Hepatocyte (in vitro differentiated cells): ENCODE data around the gene OR10G3. TPM values are rescaled to one million over a fixed set of nuclear protein-coding genes. Genes with fewer than 3 reads are reported as not detected.
"Not testable (repeated sequence)": the region's sequence is repeated elsewhere in the genome, so short reads cannot be mapped to it uniquely, and the experiment has no call there.

Experiments
- DNase-seq: peaks from one replicate; pipeline ENCODE4 v3.0.0-alpha.2; 2016; ENCODE audit warnings: low spot score
- H2AFZ ChIP-seq: fragments of 200-600 bp; sonication (generic); 2 replicates; pipeline ENCODE4 v1.6.0; 2016; ENCODE audit warnings: antibody characterized with exemption, mild to moderate bottlenecking
- H3K27ac ChIP-seq: fragments of 200-600 bp; sonication (generic); 2 replicates; pipeline ENCODE4 v1.5.1; 2016; ENCODE audit warnings: mild to moderate bottlenecking
- H3K27me3 ChIP-seq: fragments of 200-600 bp; sonication (generic); 2 replicates; pipeline ENCODE4 v1.6.1; 2016
- H3K36me3 ChIP-seq: fragments of 200-600 bp; sonication (generic); replicated peaks from 2 replicates; pipeline ENCODE4 v1.5.1; 2016; ENCODE audit warnings: low read depth; ENCODE audit not compliant: insufficient read depth
- H3K4me1 ChIP-seq: fragments of 200-600 bp; sonication (generic); 2 replicates; pipeline ENCODE4 v1.5.1; 2016; ENCODE audit warnings: mild to moderate bottlenecking, moderate library complexity; ENCODE audit not compliant: insufficient read depth
- H3K4me2 ChIP-seq: fragments of 200-600 bp; sonication (generic); 2 replicates; pipeline ENCODE4 v1.6.0; 2016
- H3K4me3 ChIP-seq: fragments of 200-600 bp; sonication (generic); 2 replicates; pipeline ENCODE4 v1.5.1; 2016; ENCODE audit warnings: mild to moderate bottlenecking
- H3K79me2 ChIP-seq: fragments of 200-600 bp; sonication (generic); 2 replicates; pipeline ENCODE4 v1.6.0; 2017; ENCODE audit warnings: mild to moderate bottlenecking
- H3K9me2 ChIP-seq: fragments of 200-600 bp; sonication (generic); replicated peaks from 2 replicates; pipeline ENCODE4 v1.6.0; 2017; ENCODE audit warnings: mild to moderate bottlenecking; ENCODE audit not compliant: insufficient read depth
- H3K9me3 ChIP-seq: fragments of 200-600 bp; sonication (generic); 2 replicates; pipeline ENCODE4 v1.5.1; 2016; ENCODE audit warnings: low read depth, mild to moderate bottlenecking
- H4K20me1 ChIP-seq: fragments of 200-600 bp; sonication (generic); 2 replicates; pipeline ENCODE4 v1.6.0; 2016; ENCODE audit warnings: mild to moderate bottlenecking; ENCODE audit not compliant: insufficient read depth, poor library complexity, severe bottlenecking
- EZH2 ChIP-seq: fragments of 200-600 bp; sonication (generic); IDR thresholded peaks from 2 replicates; pipeline ENCODE4 v1.6.1; 2016; ENCODE audit warnings: antibody characterized with exemption, mild to moderate bottlenecking, borderline replicate concordance
- EZH2phosphoT487 ChIP-seq: fragments of 200-600 bp; sonication (generic); IDR thresholded peaks from one replicate; pipeline ENCODE4 v1.6.1; 2018; ENCODE audit warnings: antibody characterized with exemption, mild to moderate bottlenecking, low read depth, moderate library complexity; ENCODE audit not compliant: unreplicated experiment, severe bottlenecking
- WGBS: methylation state at CpG from one replicate; pipeline ENCODE4 v1.1.6; 2016; ENCODE audit warnings: low lambda C conversion rate; ENCODE audit errors: missing lambda C conversion rate; 5-methylcytosine and 5-hydroxymethylcytosine counted together
- polyA plus RNA-seq: library from polyadenylated mRNA; unstranded; fragments of >200 nt; fragmentation: Nextera tagmentation; extraction: Ambion mirVana; gene quantifications from 2 replicates; pipeline ENCODE4 v1.2.1, GENCODE V29; 2016
- total RNA-seq: library from RNA; depleted of rRNA; stranded (reverse); fragments of >200 nt; gene quantifications from 2 replicates; pipeline ENCODE4 v1.2.3, GENCODE V29; 2014
- TF ChIP-seq, protein P1 (sequence below): fragments of 200-600 bp; sonication (generic); IDR thresholded peaks from 2 replicates; pipeline ENCODE4 v1.5.1; 2016; ENCODE audit warnings: antibody characterized with exemption, mild to moderate bottlenecking; ENCODE audit not compliant: poor library complexity

Gene OR10G3
- total and polyA plus RNA-seq, 2 experiments from 2014 or later, result not detected

DNA sequence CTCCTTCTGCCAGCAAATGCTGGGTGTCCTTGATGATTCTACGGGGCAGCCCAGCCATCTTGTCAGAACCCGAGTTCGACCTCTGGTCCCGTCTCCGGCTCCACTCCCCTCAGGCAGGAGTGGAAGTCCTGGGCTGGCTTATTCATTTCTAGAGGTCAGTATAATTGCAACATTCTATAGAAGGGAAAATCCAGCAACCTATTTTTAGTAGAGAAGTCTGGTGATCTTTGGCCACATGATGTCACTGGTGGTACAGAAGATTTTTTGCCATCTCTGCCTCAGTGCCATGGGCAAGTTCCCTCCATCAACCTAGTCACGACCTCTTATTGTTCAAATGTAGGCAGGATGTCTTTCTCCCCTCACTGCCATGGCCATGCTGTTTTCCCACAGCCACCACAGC, 32.4 kb upstream of the OR10G3 start:
- 79% methylated on average over 6 of the region's 6 CpGs for WGBS
- no peak overlapping the region for H2AFZ ChIP-seq

DNA sequence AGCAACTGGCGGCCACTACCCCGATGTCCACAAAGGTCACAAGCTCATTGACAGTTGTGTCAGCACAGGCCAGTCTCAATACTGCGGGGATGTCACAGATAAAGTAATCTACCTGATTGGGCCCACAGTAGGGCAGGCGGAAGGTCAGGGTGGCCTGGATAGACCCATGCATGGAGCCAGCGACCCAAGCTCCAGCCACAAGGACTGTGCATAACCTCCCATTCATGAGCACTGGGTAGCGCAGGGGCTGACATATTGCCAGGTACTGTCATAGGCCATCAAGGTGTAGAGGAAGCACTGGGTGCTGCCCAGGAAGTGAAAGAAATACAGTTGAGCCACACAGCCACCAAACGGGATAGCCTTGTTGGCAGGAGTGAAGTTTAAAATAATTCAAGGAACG, 22.3 kb upstream of the OR10G3 start:
- not testable (repeated sequence) for H3K4me2 ChIP-seq, H3K9me3 ChIP-seq, H3K9me2 ChIP-seq, H3K27me3 ChIP-seq, H3K4me3 ChIP-seq, H3K27ac ChIP-seq, H3K36me3 ChIP-seq, DNase-seq, H2AFZ ChIP-seq, H4K20me1 ChIP-seq, H3K4me1 ChIP-seq, H3K79me2 ChIP-seq
- WGBS, result 92% methylated on average over 7 of the region's 8 CpGs

More for the DNA sequence above, 32.4 kb upstream of the OR10G3 start:
- Histone ChIP-seq H3K9me2 (no peaks in the 10 kb centered on the region), H3K36me3 (no peaks in the 10 kb centered on the region), H4K20me1 (no peaks in the 10 kb centered on the region), H3K27ac (no peak overlapping the region), H3K4me3 (no peak overlapping the region), H3K79me2 (no peaks in the 10 kb centered on the region), H3K9me3 (no peaks in the 10 kb centered on the region), H3K4me2 (no peak overlapping the region), H3K4me1 (no peaks in the 10 kb centered on the region), H3K27me3 (no peaks in the 10 kb centered on the region)
- TF ChIP-seq, protein P1, sequence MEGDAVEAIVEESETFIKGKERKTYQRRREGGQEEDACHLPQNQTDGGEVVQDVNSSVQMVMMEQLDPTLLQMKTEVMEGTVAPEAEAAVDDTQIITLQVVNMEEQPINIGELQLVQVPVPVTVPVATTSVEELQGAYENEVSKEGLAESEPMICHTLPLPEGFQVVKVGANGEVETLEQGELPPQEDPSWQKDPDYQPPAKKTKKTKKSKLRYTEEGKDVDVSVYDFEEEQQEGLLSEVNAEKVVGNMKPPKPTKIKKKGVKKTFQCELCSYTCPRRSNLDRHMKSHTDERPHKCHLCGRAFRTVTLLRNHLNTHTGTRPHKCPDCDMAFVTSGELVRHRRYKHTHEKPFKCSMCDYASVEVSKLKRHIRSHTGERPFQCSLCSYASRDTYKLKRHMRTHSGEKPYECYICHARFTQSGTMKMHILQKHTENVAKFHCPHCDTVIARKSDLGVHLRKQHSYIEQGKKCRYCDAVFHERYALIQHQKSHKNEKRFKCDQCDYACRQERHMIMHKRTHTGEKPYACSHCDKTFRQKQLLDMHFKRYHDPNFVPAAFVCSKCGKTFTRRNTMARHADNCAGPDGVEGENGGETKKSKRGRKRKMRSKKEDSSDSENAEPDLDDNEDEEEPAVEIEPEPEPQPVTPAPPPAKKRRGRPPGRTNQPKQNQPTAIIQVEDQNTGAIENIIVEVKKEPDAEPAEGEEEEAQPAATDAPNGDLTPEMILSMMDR, result no peak
- TF ChIP-seq EZH2 (no peak), EZH2phosphoT487 (no peak)
- DNase-seq, result peak; percentile 6

DNA sequence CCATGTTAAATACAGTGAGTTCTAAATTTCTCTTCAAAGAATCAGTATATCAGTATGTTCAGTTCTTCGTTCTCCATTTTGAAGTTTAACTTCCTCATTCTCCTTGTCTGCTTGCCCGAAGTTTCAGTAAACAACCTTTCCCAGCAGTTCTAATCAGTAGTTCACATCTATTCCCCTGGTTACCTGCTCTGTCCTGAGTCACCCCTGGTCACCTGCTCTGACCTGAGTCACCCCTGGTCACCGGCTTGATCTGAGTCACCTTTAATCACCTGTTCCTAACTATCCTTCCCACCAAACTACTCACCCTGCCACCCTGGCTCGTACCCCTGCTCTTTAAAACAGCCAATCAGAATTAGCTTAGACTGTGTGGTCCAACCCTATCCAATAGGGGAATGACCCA, 9.4 kb upstream of the OR10G3 start:
- H3K4me3 ChIP-seq, result no peak overlapping the region
- H3K4me1 ChIP-seq, result no peaks in the 10 kb centered on the region
- no peaks in the 10 kb centered on the region for H3K9me2 ChIP-seq
- no peaks in the 10 kb centered on the region for H3K36me3 ChIP-seq
- no peaks in the 10 kb centered on the region for H3K79me2 ChIP-seq
- H4K20me1 ChIP-seq, result no peaks in the 10 kb centered on the region
- no peak for TF ChIP-seq EZH2
- TF ChIP-seq, protein P1, result no peak
- TF ChIP-seq EZH2phosphoT487, result no peak
- no peaks in the 10 kb centered on the region for H3K27me3 ChIP-seq
- 69% methylated on average over 4 of the region's 4 CpGs for WGBS
- H2AFZ ChIP-seq, result no peak overlapping the region
- H3K27ac ChIP-seq, result peak overlapping the region; percentile 45
- no peak overlapping the region for H3K4me2 ChIP-seq
- no peaks in the 10 kb centered on the region for H3K9me3 ChIP-seq
- DNase-seq, result peak; percentile 30

DNA sequence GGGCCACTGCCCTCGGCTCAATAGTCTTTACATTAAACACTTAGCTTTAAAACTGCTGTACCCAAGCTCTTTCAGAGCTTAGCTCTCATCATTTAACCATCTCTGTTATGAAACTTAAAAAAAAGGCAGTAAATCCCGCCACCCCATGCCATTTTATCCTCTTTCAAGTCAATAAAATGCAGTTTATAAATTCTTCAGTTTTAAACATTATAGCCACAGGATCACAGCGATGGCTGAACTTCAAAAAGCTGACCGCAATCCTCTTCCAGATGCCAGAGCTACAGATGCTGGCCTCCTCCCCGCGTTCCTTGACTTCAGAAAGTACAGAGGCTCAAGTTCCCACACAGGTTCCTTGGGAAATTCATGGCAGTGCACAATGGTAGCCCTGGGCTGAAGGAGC, 4.2 kb downstream of the OR10G3 start:
- Histone ChIP-seq H3K79me2 (no peaks in the 10 kb centered on the region), H3K36me3 (no peaks in the 10 kb centered on the region), H3K4me2 (no peak overlapping the region), H3K9me2 (no peaks in the 10 kb centered on the region), H3K4me3 (no peak overlapping the region), H3K4me1 (no peaks in the 10 kb centered on the region), H2AFZ (no peak overlapping the region), H3K9me3 (no peaks in the 10 kb centered on the region), H3K27me3 (peaks cover 3% of the 10 kb centered on the region), H4K20me1 (no peaks in the 10 kb centered on the region), H3K27ac (no peak overlapping the region)
- 59% methylated on average over 6 of the region's 6 CpGs for WGBS
- TF ChIP-seq, protein P1, result no peak
- no peak for TF ChIP-seq EZH2phosphoT487
- TF ChIP-seq EZH2, result no peak
- peak; percentile 13 for DNase-seq
